NCI-H2227 (cell line): ENCODE measurements around the gene DNASE2B.

Experiments
- DNase-seq: peaks from one replicate; lab custom pipeline; 2025; ENCODE audit not compliant: unreplicated experiment; lab: John Stamatoyannopoulos, UW

DNASE2B gene

DNA sequence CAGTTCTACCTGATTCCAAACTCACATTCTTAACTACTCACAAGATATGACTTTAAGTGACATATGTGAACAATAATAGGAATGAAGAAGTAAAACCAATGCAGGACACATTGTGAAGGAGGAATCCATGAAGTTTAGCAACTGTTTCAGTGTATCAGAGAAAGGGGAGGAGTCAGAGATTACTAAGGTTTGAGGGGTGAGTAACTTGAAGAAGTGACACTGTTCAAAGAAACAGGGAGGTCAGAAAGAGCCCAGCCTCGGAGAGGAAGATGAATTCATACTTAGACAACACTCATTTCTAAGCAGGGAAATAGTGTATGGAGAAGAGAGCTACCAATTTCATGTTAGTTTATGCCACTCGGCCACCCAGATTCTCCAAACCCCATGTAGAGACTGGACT is 52.6 kb downstream of the DNASE2B start:
- no peak for DNase-seq

DNA sequence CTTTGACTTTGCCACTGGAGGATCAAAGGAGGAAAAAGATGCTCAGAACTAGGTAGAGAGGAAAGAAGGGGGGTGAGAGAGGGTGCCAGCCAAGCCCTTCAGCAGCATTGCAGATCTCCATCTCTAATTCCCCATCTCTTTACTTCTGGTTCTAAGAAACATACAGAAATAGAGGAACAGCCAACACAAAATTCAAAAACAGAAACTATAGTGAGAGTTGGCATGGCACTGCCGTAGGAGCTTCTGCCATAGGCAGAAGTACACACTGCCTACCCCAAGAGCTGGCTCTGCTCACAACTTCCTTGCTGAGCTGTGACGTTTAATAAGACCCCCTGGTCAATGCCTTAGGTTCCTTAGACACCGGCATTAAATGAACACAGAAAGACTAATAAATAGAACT is 54.2 kb downstream of the DNASE2B start:
- no peak for DNase-seq

DNA sequence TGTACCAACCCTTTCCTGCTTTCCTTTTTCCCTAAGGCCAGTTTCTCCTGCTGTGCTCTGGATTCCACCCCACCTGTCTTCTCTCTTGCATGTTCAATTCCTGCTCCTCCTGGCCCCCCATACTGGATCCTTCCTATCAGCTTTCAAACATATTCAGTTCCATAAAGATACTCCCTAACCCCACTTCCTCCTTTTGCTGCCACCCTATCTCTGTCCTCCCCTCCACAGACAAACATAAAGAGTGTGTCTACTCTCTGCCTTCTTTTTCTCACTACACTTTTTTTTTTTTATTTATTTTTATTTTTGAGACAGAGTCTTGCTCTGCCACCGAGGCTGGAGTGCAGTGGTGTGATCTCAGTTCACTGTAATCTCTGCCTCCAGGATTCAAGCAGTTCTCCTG is 63.8 kb downstream of the DNASE2B start:
- no peak for DNase-seq
